C4-2B (cell line): ENCODE data around the gene HOXD9.

Experiments
- CTCF ChIP-seq: fragments of 450-650 bp; conservative IDR thresholded peaks from 2 replicates; pipeline ENCODE4 v1.5.1; 2017; ENCODE audit warnings: mild to moderate bottlenecking
- ZFX ChIP-seq: fragments of 450-650 bp; IDR thresholded peaks from 2 replicates; pipeline ENCODE4 v1.6.1; 2017

GRCh38 chr2:176074919-176075425 lies 47.5 kb upstream of the HOXD9 start:
- TF ChIP-seq CTCF = no peak
- TF ChIP-seq ZFX = no peak
